Neural cell (in vitro differentiated cells): ENCODE results near the gene CHMP4B.
"Not testable (repeated sequence)": the region's sequence is repeated elsewhere in the genome, so short reads cannot be mapped to it uniquely, and the experiment has no call there.

ENCODE experiments used
- EP300 ChIP-seq: fragments of 450-650 bp; conservative IDR thresholded peaks from 2 replicates; pipeline ENCODE4 v1.6.1; 2014; ENCODE audit warnings: antibody characterized with exemption, mild to moderate bottlenecking, moderate library complexity; ENCODE audit not compliant: poor library complexity, severe bottlenecking
- MXI1 ChIP-seq: fragments of 450-650 bp; conservative IDR thresholded peaks from 2 replicates; pipeline ENCODE4 v1.6.1; 2014; ENCODE audit warnings: antibody characterized with exemption, mild to moderate bottlenecking; ENCODE audit not compliant: poor library complexity, severe bottlenecking
- RAD21 ChIP-seq: fragments of 450-650 bp; conservative IDR thresholded peaks from 2 replicates; pipeline ENCODE4 v1.6.1; 2014; ENCODE audit warnings: antibody characterized with exemption, mild to moderate bottlenecking, moderate library complexity
- SMC3 ChIP-seq: fragments of 450-650 bp; conservative IDR thresholded peaks from 2 replicates; pipeline ENCODE4 v1.6.1; 2014; ENCODE audit warnings: antibody characterized with exemption, mild to moderate bottlenecking, moderate library complexity; ENCODE audit not compliant: poor library complexity
- TAF1 ChIP-seq: IDR thresholded peaks from 2 replicates; pipeline ENCODE4 v1.6.1; 2012; ENCODE audit warnings: low read depth
- TF ChIP-seq, protein P1 (sequence below): fragments of 450-650 bp; IDR thresholded peaks from 2 replicates; pipeline ENCODE4 v1.5.1; 2014; ENCODE audit warnings: antibody characterized with exemption, mild to moderate bottlenecking, moderate library complexity; ENCODE audit not compliant: poor library complexity, severe bottlenecking

DNA sequence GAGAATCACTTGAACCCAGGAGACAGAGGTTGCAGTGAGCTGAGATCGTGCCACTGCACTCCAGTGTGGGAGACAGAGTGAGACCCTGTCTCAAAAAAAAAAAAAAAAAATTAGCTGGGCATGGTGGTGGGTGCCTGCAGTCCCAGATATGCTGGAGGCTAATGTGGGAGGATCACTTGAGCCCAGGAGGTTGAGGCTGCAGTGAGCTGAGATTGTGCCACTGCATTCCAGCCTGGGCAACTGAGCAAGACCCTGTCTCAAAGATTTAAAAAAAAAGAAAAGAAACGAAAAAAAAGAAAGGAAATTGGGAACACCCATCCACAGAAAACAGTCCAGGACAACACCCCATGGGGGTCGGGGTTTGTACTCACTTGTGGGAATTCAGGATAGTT is 18.6 kb upstream of the CHMP4B start:
- TF ChIP-seq TAF1, EP300, SMC3, MXI1, RAD21: not testable (repeated sequence)
- TF ChIP-seq, protein P1, sequence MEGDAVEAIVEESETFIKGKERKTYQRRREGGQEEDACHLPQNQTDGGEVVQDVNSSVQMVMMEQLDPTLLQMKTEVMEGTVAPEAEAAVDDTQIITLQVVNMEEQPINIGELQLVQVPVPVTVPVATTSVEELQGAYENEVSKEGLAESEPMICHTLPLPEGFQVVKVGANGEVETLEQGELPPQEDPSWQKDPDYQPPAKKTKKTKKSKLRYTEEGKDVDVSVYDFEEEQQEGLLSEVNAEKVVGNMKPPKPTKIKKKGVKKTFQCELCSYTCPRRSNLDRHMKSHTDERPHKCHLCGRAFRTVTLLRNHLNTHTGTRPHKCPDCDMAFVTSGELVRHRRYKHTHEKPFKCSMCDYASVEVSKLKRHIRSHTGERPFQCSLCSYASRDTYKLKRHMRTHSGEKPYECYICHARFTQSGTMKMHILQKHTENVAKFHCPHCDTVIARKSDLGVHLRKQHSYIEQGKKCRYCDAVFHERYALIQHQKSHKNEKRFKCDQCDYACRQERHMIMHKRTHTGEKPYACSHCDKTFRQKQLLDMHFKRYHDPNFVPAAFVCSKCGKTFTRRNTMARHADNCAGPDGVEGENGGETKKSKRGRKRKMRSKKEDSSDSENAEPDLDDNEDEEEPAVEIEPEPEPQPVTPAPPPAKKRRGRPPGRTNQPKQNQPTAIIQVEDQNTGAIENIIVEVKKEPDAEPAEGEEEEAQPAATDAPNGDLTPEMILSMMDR: not testable (repeated sequence)
